ENCODE measurements around the gene RAD23A.
"Not testable (repeated sequence)": the region's sequence is repeated elsewhere in the genome, so short reads cannot be mapped to it uniquely, and the experiment has no call there.

Gene RAD23A

DNA sequence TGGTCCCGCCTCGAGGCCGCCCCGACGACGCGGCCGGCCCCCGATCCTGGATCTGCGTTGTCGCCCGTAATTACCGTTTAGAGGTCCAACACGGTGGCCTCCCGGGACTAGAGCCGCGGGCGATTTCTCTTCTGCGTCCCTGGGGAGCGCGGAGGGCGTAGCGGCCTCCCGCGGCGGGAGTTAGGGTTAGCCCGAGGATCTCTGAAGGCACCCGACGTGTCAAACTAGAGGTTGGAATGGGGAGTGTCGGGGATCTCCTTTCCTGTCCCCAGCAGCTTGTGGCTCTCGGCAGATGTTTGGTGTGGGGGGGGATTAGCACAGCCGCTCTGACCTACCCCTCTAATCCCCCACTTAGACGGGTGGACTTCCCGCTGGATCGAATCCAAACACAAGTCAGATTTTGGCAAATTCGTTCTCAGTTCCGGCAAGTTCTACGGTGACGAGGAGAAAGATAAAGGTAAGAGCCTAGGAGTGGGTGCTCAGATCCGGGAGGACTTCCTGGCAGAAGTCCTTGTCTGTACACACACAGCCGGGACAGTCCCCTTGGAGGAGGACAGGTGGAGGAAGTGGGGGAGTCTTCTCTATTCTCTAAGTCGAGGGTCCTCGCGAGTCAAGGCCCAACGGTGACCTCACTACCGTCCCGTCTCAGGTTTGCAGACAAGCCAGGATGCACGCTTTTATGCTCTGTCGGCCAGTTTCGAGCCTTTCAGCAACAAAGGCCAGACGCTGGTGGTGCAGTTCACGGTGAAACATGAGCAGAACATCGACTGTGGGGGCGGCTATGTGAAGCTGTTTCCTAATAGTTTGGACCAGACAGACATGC lies 6.7 kb upstream of the RAD23A start:
- peak; percentile 32 for DNase-seq

DNA sequence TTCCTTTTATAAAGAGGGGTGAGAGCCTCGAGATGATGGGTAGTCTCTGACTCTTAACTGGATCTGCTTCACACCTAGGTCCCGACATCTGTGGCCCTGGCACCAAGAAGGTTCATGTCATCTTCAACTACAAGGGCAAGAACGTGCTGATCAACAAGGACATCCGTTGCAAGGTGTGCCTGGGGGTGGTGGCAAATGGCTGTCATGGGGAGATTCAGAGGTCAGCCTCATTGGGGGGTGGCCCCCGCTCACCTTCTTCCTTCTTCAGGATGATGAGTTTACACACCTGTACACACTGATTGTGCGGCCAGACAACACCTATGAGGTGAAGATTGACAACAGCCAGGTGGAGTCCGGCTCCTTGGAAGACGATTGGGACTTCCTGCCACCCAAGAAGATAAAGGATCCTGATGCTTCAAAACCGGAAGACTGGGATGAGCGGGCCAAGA lies 5.7 kb upstream of the RAD23A start:
- DNase-seq: no peak

DNA sequence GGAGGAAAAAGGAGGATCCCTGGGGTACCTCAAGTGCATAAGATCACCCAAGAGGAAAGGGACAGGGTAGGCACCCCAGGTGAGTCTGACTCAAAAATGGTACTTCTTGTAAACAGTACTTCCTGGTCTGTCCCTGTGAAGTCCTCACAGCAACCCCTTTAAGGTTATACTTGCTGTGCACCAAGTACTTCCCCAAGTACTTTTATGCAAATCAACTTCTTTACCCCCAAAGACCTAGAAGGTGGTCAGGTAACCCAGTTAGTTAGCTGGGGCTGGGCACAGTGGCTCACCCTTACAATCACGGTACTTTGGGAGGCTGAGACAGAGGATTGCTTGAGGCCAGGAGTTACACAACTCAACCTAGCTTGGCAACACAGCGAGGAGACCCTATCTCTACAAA lies 4.8 kb upstream of the RAD23A start:
- no peak for DNase-seq

DNA sequence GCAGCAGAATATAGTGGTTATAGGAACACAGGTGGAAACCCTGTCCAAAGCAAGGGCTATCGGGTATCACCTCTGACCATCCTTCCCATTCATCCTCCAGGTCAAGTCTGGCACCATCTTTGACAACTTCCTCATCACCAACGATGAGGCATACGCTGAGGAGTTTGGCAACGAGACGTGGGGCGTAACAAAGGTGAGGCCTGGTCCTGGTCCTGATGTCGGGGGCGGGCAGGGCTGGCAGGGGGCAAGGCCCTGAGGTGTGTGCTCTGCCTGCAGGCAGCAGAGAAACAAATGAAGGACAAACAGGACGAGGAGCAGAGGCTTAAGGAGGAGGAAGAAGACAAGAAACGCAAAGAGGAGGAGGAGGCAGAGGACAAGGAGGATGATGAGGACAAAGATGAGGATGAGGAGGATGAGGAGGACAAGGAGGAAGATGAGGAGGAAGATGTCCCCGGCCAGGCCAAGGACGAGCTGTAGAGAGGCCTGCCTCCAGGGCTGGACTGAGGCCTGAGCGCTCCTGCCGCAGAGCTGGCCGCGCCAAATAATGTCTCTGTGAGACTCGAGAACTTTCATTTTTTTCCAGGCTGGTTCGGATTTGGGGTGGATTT lies 2.1 kb upstream of the RAD23A start:
- no peak for DNase-seq

DNA sequence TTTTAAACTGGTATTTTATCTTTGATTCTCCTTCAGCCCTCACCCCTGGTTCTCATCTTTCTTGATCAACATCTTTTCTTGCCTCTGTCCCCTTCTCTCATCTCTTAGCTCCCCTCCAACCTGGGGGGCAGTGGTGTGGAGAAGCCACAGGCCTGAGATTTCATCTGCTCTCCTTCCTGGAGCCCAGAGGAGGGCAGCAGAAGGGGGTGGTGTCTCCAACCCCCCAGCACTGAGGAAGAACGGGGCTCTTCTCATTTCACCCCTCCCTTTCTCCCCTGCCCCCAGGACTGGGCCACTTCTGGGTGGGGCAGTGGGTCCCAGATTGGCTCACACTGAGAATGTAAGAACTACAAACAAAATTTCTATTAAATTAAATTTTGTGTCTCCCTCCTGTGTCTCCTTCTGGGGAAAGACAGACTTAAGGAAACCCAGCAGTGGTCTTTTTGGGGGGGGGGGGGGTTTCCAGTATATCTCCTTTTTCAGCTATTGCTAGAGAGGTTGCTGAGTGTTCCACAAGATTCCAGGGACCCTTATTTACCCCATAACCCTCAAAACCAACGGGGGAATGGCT lies 1.5 kb upstream of the RAD23A start:
- no peak for DNase-seq

DNA sequence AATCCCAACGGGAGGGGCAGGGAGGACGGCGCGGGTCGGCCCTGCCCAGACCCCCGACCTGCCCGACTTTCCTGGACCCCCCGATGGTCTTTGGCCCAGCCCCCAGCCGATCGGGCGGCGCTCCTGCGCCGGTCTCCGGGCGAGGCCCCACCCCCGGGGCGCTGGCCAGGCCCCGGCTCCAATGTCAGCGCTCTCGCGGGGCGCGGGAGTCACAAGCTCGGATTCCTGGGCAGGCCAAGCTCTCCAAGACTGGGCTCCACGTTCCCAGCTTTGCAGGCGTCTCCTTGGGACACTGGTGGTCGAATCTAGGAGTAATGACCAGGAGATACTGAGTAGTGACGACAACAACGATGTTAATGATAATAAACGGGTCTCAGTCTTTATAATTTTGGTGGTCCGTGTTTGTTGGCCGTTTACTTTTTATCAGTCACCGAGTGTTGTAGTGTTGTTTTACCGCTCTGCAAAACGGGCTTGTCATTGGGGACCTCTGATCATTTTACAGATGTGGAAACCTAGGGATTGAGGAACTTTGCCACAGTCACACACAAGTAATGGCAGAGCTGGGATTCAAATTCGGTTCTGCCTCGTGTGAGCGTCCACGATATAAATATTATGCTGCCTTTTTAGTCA lies 545 bp downstream of the RAD23A start:
- peak; percentile 77 for DNase-seq

DNA sequence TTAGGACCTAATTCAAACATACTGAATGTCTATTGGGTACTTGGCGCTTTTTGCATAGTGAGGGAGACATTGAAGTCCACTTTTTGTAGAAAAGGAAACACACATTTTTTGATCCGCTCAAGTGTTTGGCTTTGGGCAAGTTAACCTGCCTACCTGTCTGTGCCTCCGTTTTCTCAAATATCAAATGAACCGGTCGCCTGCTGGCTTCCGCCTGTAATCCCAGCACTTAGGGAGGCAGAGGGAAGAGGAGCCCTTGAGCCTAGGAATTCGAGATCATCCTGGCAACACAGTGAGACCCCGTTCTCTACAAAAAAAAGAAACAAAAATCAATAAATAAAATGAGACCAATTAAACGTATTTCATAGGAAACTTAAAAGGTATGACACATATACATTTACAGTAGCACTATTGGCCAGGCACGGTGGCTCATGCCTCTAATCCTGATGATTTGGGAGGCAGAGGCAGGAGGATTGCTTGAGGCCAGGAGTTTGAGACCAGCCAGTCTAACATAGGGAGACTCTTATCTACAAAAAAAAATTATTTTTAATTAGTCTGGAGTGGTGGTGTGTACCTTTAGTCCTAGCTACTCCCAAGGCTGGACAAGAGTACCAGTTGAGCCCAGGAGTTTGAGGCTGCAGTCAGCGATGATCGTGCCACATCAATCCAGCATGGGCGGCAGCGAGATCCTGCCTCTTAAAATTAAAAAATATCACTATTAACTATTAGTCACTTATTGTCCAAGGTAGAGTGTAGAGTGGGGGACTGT lies 1.3 kb downstream of the RAD23A start:
- DNase-seq: no peak

DNA sequence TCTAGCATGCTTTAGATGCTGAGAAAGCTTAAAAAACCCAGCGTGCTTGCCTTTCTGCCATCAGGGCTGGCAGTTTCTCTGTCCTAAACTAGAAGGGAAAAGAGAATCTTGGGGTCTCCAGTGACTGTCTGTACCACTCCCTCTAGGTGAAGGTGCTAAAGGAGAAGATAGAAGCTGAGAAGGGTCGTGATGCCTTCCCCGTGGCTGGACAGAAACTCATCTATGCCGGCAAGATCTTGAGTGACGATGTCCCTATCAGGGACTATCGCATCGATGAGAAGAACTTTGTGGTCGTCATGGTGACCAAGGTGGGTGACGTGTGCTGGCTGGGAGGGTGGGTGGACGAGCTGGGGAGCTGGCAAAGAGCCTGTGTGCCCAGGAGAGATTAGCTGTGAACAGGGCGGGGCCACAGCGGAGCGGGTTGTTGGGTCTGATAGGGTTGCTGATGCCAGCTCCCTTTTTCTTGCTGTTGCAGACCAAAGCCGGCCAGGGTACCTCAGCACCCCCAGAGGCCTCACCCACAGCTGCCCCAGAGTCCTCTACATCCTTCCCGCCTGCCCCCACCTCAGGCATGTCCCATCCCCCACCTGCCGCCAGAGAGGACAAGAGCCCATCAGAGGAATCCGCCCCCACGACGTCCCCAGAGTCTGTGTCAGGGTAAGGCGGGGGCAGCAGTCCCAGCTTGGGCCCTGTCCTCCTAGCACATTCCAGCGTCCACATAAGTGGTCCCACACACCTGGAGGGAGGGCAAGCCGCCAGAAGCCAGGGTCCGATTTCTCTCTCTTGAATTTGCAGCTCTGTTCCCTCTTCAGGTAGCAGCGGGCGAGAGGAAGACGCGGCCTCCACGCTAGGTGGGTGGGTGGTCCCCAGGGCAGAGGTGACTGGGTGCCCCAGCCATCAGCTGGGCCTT lies 2.3 kb downstream of the RAD23A start:
- DNase-seq: no peak

DNA sequence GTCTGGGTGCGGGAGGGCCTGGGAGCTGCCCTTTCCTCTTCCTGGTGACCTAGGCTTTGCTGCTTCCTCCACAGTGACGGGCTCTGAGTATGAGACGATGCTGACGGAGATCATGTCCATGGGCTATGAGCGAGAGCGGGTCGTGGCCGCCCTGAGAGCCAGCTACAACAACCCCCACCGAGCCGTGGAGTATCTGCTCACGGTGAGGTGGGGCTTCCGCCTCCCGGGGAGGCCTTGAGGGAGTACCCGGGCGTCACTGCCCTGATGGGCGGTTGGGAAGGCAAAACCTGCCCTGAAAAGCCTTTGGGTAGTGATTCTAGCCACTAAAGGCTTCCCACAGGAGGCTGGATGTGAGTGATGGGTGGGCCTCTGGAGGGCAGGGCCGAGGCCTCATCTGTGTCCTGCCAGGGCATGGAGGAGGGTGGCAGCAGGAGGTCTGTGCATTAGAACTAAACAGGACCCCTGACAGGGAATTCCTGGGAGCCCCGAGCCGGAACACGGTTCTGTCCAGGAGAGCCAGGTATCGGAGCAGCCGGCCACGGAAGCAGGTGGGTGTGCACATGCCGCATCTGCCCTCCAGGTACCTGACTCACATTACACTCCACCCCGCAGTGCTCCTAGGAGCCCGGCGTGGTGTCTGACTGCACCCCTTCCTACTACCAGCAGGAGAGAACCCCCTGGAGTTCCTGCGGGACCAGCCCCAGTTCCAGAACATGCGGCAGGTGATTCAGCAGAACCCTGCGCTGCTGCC lies 3.1 kb downstream of the RAD23A start:
- no peak for DNase-seq

DNA sequence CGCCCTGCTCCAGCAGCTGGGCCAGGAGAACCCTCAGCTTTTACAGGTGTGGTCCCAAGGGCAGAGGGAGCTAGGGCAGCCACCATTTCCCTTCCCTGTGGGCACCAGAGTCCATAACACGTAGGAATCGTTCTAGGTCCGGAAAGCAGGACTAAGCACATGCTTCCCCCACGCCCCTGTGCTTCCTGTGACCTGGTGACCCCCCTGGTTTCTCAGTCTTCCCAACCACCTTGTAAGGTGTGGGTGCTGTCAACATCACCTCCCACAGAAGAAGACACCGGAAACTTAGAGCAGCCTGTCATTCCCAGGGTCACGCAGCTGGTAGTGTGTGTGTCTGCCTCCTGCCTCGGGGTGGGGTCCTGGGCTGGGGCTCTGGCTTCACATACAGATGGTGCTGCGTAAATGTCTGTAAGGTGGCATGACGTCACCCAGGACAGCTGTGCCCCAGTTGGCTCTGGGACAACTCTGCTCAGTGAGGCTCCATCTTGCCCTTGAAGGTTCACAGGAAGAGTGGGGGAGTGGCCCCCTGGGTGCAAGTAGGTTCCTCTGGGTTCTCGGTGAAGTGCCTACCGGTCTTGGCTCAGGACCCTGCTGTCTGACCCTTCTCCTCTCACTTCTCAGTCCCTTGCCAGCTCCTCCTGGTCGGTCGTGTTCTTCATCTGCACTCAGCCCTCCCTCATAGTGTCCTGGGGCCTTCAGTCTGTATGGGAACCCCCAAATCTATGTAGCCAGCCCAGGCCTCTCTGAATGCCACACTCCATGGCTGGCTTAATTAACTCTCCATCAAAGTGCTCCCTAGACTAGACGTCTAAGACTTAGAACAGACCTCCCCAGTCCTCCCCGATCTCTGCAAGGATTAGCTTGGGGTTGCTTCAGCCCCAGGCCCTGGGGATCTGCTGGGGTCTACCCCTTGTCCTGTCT lies 4.0 kb downstream of the RAD23A start:
- no peak for DNase-seq

DNA sequence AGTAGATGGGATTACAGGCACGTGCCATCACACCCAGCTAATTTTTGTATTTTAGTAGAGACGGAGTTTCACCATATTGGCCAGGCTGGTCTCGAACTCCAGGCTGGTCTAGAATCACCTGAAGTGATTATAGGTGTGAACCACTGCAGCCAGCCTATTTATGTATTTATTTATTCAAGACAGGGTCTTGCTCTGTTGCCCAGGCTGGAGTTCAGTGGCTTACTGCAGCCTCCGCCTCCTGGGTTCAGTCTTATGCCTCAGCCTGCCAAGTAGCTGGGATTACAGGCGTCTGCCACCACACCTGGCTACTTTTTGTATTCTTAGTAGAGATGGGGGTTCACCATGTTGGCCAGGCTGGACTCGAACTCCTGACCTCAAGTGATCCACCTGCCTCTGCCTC lies 6.4 kb downstream of the RAD23A start:
- DNase-seq: not testable (repeated sequence)

DNA sequence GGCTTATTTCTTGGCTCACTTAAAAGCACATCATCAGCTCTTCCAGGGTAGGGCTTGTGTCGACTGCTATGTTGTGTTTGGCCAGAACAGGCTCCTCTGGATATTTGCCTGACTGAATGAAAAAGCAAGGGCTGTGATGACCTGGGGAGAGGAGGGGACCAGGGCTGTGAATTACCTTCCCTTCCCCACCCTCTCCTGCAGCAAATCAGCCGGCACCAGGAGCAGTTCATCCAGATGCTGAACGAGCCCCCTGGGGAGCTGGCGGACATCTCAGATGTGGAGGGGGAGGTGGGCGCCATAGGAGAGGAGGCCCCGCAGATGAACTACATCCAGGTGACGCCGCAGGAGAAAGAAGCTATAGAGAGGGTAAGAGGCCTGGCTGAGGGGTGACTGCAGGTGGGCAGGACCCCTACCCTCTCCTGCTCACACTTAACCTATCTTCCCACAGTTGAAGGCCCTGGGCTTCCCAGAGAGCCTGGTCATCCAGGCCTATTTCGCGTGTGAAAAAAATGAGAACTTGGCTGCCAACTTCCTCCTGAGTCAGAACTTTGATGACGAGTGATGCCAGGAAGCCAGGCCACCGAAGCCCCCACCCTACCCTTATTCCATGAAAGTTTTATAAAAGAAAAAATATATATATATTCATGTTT lies 7.0 kb downstream of the RAD23A start:
- DNase-seq: peak; percentile 77

DNA sequence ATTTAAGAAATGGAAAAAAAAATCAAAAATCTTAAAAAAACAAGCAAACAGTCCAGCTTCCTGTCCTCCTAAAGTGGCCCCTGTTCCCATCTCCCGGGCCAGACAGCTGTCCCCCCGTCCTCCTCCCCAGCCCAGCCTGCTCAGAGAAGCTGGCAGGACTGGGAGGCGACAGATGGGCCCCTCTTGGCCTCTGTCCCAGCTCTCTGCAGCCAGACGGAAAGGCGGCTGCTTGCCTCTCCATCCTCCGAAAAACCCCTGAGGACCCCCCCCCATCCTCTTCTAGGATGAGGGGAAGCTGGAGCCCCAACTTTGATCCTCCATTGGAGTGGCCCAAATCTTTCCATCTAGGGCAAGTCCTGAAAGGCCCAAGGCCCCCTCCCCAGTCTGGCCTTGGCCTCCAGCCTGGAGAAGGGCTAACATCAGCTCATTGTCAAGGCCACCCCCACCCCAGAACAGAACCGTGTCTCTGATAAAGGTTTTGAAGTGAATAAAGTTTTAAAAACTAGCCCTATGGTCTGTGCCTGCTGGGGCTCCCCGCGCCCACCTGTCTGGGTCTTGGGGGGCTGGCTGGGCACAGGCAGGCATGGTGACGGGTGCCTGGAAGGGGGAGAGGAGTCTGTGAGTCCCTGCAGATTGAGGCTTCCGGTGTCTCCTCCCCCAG lies 7.6 kb downstream of the RAD23A start:
- no peak for DNase-seq

DNA sequence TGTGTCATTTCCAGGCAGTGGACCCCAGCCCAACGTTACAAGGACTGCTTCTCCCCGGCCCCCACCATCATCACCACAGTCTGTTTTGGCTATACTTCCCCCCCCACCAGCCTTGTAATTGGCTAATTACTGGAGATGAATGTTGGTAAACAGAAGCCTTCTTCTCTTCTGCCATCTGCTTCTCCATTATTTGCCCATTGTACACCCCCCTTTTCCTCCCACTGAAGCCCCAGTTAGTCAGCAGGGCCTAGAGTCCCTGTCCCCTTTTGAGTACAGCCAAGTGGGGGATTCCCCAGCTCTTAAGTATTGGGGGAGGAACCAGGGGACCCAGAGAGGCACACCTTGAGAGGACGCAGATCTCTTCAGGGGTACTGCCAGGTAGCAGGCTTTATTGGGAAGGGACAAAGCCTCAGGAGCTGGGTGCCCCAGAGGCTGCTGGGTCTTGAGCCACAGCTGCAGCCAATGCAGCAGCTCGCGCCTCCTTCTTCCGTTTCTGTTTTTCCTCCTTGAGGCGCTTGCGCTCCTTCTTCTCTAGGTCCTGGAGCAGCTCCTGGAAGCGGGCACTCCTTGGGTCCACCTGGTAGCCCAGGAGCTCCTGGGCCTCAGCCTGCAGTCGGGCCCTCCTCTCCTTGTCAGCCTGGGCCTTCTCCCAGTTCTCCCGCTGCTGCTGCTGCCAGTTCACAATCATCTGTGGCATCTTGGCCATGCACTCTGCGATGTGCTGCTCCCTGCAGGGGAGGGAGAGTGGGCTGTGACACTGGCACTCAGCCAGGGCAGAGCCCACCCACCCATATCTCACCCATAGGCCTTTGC lies 8.3 kb downstream of the RAD23A start:
- DNase-seq: no peak

DNA sequence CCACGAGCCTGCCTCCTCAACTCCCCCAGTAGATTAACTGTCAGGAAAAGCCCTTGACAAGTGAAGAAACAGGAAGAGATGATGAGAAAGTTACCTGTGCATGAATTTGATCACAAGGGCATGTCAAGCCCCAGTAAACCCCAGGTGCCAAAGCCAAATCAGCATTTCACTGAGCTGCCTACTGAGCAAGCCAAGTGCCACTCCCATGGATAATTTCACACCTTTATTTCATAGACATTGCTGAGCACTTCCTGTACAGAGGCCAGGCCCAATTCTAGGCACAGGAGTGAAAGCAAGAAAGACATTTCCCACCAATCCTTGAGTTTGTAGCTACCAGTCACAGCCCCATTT lies 8.9 kb downstream of the RAD23A start:
- no peak for DNase-seq

DNA sequence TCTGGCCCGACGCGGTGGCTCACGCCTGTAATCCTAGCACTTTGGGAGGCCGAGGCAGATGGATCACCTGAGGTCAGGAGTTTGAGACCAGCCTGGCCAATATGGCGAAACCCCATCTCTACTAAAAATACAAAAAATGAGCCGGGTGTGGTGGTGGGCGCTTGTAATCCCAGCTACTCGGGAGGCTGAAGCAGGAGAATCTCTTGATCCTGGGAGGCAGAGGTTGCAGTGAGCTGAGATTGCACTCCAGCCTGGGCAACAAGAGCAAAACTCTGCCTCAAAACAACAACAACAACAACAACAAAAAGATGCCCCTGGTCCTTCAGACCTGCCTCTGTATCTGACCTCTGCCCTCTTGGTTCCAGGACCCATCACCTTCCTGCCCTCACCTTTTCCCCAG lies 9.9 kb downstream of the RAD23A start:
- not testable (repeated sequence) for DNase-seq

DNA sequence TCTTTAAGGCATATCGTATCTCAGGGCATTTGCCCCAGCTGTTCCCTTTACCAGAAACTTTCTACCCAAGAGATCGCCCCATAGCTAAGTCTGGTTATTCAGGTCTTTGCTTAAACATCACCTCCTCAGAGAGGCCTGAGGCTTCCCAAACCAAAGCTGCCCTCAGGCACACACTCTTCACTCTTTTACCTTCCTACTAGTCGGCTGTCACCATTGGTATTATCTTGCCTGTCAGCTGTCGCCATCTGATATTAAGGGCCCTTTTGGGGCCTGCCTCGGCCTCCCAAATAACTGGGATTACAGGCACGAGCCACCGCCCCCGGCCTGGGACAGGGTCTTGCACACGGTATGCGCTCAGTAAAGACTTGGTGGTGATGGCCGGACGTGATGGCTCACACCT lies 10.3 kb downstream of the RAD23A start:
- DNase-seq: no peak

All from fibroblast of upper back skin (primary cell).